Prostate gland (tissue), 2 donors: Measurements from ENCODE around the gene ACTMAP.

Source experiments
- CTCF ChIP-seq, 4 experiments: fragments of 200-600 bp in 2 of 4; fragments of 450-650 bp in 2 of 4; sonication (generic) in 2 of 4; IDR thresholded peaks; 1 replicate in 3 of 4; 2 replicates in 1 of 4; pipeline ENCODE4 v1.5.1; 2016 to 2019; ENCODE audit warnings: antibody characterized with exemption in 4 of 4, mild to moderate bottlenecking in 2 of 4, moderate library complexity in 2 of 4
- POLR2AphosphoS5 ChIP-seq: sonication (generic); formaldehyde crosslinking; IDR thresholded peaks from one replicate; pipeline ENCODE4 v1.6.1; 2017; ENCODE audit warnings: antibody characterized with exemption

GRCh38 chr19:40756502-40757110 lies 6.3 kb upstream of the ACTMAP start:
- TF ChIP-seq CTCF (IDR thresholded peaks at IDR 0.05) (no peak), POLR2AphosphoS5 (no peak)
